HG03139 (cell line): Measurements from ENCODE around the gene OBSCN.

ENCODE experiments used
- ATAC-seq: cut with Tn5 transposase; IDR thresholded peaks from one replicate; pipeline ENCODE4 v1.9.1; 2021; ENCODE audit not compliant: unreplicated experiment

The OBSCN gene

DNA sequence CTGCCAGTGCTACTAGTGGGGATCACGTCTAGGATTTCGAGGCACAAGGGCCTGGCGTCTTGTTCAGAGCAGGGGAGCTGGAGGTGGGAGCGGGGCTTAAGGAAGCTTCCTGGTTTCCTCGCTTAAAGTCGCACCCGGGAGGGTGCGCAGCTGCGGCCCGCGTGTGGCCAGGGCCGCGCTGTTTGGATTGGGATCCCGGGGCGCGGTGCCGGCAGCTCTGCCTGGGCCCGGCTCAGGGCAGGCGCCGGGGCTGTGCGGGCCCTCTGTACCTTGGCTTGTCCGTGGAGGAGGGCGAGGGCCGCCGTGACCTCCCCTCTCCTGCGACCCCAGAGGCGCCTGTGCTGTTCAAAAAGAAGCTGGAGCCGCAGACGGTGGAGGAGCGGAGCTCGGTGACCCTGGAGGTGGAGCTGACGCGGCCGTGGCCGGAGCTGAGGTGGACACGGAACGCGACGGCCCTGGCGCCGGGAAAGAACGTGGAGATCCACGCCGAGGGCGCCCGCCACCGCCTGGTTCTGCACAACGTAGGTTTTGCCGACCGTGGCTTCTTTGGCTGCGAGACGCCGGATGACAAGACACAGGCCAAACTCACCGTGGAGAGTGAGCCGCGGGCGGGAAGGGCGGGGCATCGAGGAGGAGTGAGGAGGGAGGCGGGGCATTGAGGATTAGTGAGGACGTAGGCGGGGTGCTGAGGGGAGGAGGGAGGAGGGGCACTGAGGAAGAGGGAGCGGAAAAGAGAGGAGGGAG lies 67.8 kb downstream of the OBSCN start:
- ATAC-seq = peak; percentile 70

DNA sequence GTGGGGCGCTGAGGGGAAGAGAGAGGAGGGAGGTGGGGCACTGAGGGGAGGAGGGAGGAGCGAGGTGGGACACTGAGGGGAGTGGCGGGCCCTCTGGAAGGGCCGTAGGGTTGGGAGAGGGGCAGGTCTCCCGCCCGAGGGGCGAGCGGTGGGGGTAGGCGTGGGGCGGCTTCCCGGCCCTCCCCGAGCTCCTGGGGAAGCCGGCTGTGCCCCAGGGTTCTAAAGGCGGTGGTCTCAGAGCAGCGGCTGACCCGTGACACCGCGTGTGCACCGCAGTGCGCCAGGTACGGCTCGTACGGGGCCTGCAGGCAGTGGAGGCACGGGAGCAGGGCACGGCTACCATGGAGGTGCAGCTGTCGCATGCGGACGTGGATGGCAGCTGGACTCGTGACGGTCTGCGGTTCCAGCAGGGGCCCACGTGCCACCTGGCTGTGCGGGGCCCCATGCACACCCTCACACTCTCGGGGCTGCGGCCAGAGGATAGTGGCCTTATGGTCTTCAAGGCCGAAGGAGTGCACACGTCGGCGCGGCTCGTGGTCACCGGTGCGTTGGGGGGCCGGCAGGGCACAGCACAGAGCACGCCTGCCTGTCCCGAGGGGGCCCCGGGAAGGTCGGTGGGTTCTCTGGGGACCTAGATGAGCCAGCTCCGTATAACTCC lies 68.5 kb downstream of the OBSCN start:
- no peak for ATAC-seq

DNA sequence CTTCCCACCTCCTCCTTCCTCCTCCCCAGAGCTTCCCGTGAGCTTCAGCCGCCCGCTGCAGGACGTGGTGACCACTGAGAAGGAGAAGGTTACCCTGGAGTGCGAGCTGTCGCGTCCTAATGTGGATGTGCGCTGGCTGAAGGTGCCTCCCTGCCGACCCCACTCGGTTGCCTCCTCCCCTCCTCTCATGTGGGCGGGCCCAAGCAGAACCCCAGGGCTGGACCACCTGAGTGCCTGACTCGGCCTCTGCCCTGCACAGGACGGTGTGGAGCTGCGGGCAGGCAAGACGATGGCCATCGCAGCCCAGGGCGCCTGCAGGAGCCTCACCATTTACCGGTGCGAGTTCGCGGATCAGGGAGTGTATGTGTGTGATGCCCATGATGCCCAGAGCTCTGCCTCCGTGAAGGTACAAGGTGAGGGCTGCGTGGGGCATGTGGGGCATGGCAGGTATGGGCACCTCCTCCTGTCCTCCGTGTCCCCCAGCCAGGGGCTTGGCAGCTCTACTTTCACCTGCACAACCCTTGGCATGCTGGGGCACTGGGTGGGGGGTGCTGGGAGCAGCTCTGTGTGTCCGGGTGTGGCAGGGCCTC lies 69.2 kb downstream of the OBSCN start:
- no peak for ATAC-seq

DNA sequence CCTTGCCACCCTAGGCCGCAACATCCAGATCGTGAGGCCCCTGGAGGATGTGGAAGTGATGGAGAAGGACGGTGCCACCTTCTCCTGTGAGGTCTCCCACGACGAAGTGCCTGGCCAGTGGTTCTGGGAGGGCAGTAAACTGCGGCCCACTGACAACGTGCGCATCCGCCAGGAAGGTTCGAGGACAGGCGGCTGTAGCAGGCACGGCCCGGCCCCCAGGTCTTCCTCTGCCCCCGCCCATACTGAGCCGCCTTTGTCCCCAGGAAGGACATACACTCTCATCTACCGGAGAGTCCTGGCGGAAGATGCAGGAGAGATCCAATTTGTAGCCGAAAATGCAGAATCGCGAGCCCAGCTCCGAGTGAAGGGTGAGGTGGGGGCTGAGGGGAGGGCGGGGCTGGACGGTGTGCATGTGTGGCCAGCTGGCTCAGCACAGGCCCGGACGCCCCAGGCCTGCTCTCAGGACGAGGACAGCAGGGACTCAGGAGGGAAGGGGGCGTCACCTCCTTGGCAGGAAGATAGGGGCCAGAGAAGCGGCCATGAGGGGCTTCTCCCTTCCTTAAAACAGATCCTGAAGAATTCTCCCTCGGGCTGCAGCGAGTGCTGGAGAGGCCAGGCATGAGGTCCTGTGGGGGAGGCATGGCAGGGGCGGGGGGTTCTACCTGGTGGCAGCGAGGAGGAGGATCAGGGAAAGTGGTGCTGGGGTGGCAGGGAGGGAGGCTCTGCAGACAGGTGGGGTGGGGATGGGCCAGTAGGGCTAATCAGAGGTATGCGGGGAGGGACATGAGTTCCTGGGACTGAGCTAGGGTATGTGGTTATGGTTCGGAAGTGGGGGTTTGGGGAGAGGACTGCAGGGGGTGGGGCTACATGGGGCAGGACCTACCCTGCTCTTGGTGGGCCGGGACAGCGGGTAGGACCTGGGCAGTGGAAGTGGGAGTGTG lies 69.9 kb downstream of the OBSCN start:
- no peak for ATAC-seq

DNA sequence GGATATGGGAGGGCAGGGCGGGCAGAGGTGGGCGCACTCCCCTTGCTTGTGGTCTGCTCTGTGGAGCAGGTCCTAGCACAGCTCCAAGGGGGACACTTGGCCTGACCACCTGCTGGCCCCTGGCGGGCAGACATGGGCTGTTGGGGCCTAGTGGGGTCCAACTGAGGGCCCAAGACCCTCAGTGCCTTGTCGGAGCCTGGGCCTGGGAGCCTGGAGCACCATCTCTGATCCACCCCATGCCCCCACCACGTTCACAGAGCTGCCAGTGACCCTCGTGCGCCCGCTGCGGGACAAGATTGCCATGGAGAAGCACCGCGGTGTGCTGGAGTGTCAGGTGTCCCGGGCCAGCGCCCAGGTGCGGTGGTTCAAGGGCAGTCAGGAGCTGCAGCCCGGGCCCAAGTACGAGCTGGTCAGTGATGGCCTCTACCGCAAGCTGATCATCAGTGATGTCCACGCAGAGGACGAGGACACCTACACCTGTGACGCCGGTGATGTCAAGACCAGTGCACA lies 70.6 kb downstream of the OBSCN start:
- no peak for ATAC-seq

DNA sequence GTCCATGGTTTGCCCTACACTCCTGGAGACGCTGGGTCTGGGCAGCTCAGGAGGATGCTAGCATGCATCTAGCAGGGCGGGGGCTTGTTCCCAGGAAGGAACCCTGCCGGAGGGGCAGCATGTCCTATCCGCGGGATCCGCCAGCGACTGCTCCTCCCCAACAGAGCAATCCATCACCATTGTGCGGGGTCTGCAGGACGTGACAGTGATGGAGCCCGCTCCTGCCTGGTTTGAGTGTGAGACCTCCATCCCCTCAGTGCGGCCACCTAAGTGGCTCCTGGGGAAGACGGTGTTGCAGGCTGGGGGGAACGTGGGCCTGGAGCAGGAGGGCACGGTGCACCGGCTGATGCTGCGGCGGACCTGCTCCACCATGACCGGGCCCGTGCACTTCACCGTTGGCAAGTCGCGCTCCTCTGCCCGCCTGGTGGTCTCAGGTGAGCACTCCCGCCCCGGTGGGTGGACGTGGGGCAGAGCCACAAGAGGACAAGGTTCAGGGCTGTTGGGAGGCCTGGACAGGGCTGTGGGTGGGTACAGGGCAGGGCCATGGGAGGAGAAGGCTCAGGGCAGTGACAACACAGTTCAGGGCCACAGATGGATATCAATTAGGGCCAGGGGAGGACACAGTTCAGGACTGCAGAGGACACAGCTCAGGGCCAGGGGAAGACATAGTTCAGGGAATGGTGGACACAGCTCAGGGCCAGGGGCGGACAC lies 71.3 kb downstream of the OBSCN start:
- no peak for ATAC-seq

DNA sequence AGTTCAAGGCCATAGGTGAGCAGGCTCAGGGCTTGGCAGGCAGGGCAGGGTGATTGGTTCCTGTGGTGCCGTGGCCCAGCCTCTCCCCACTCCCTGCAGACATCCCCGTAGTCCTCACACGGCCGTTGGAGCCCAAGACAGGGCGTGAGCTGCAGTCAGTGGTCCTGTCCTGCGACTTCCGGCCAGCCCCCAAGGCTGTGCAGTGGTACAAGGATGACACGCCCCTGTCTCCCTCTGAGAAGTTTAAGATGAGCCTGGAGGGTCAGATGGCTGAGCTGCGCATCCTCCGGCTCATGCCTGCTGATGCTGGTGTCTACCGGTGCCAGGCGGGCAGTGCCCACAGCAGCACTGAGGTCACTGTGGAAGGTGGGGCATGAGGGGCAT lies 71.9 kb downstream of the OBSCN start:
- ATAC-seq = no peak

DNA sequence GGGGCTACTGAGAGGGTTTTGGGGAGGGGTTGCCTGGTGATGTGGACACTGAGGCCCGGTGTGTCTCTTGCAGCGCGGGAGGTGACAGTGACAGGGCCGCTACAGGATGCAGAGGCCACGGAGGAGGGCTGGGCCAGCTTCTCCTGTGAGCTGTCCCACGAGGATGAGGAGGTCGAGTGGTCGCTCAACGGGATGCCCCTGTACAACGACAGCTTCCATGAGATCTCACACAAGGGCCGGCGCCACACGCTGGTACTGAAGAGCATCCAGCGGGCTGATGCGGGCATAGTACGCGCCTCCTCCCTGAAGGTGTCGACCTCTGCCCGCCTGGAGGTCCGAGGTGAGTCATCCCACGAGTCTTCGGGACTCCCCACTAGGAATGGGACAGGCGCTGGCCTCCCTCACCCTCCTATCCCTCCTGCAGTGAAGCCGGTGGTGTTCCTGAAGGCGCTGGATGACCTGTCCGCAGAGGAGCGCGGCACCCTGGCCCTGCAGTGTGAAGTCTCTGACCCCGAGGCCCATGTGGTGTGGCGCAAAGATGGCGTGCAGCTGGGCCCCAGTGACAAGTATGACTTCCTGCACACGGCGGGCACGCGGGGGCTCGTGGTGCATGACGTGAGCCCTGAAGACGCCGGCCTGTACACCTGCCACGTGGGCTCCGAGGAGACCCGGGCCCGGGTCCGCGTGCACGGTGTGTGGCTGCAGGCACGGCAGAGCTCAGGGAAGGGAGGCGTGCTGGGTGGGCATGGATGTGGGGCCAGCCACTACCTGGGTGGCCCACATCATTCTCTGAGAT lies 72.5 kb downstream of the OBSCN start:
- no peak for ATAC-seq

DNA sequence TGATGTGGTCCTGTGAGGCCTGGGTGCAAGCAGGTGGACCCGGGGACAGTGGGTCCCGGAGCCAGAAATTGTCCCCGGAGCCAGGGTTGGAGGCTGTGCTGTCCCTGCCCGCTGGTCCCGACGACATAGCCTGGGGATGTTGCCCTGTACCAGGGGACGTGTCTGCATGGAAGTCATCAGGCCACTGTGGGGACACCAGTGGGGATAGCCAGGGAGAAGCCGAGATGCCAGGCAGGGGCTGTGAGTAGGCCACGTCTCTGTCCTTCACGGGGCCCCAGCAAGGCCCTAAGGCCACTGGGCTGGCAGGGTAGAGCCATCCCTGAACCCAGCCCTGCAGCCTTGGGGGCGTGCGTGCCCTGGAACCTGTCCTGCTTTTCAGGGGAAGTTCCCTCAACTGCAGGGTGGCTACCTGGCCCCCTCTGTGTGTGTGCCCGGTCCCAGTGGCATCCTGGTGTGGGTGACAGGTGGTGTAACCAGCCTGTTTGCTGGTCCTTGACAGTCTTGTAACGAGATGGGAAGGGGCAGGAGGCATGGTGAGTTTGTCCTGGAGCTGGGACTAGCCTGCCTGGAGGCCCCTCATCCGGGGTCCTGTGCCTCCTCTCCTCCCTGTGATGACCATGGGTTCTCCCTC lies 73.2 kb downstream of the OBSCN start:
- no peak for ATAC-seq

DNA sequence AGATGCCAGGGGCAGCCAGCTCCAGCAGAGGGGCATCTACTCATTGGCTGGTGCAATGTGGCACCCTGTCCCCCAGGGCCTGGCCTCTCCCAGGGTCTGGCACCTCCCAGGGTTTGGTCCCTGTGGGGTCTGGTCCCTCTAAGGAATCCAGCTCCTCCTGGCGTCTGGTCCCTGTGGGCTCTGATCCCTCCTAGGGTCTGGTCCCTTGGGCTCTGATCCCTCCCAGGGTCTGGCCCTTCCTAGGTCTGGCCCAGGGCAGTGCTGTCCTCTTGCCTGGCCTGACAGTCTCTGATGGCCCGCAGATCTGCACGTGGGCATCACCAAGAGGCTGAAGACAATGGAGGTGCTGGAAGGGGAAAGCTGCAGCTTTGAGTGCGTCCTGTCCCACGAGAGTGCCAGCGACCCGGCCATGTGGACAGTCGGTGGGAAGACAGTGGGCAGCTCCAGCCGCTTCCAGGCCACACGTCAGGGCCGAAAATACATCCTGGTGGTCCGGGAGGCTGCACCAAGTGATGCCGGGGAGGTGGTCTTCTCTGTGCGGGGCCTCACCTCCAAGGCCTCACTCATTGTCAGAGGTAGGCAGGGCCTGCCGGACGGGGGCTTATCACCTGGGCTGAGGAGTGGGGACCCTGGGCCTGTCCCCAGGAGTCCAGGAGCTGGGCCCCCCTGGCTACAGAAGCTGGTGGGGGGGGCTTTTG lies 73.9 kb downstream of the OBSCN start:
- no peak for ATAC-seq

DNA sequence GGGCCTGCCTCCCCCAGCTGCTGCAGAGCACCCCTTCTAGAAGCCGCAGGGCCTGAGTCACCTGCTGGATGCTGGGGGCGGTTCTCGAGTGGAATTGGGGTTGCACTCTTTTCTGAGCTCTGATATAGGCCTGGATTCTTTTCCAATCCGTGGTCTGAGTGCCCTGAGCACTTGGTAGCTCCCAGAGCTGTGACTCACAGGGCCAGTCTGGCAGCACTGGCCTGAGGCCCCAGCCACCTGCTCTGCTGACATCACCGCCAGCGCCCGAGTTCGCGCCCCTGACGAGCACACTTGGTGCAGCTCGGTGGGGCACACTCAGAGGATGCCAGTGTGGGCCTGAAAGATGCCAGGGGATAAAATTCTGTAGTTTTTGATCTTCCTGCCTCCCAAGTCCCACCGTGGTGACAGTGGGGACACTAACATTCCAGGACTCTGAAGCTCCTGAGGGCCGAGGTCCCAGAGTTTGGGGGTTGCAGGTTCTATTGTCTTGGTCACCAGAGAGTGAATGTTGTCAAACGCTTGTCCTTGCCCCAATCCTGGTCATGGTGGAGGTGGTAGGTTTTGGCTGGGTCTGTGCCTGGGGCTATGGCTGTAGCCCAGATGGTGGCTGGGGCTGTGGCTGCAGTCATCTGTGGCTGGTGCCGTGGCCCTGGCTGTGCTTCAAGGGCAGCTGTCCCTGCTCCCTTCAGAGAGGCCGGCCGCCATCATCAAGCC lies 74.6 kb downstream of the OBSCN start:
- ATAC-seq = no peak

DNA sequence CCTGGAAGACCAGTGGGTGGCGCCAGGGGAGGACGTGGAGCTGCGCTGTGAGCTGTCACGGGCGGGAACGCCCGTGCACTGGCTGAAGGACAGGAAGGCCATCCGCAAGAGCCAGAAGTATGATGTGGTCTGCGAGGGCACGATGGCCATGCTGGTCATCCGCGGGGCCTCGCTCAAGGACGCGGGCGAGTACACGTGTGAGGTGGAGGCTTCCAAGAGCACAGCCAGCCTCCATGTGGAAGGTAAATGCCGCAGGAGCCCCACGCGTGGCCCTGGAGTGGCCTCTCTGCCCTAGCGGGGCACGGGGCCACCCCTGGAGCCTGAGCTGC lies 75.2 kb downstream of the OBSCN start:
- ATAC-seq = no peak

DNA sequence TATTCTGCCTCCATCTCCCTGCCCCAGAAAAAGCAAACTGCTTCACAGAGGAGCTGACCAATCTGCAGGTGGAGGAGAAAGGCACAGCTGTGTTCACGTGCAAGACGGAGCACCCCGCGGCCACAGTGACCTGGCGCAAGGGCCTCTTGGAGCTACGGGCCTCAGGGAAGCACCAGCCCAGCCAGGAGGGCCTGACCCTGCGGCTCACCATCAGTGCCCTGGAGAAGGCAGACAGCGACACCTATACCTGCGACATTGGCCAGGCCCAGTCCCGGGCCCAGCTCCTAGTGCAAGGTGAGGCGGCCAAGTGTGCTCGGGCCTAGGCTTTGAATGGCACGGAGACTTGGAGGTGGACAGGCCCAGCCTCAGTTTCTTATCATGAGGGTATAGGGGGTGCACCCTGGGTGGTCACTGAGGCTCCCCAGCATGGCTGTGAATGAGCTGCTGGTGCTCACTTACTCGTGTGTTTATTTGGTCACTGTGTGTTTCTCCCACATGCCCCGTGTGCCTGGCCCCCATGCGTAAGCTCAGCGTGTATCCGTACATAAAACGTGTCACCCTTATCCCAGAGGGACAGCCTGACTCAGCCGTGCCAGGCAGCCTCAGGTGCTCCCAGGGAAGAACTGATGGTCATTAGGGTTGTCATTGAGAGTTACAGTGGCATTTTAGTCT lies 75.8 kb downstream of the OBSCN start:
- ATAC-seq = no peak

DNA sequence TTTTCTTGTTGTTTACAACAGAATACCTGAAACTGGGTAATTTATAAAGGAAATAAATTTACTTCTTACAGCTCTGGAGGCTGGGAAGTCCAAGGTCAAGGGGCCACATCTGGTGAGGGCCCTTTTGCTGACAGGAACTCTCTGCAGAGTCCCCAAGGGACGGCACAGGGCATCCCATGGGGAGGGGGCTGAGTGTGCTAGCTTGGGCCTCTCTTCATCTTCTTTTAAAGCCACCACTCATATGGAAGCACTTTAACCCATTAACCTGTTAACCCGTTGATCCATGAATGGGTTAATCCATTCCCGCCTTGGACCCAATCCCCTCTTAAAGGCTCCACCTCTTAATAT lies 76.3 kb downstream of the OBSCN start:
- ATAC-seq = no peak

DNA sequence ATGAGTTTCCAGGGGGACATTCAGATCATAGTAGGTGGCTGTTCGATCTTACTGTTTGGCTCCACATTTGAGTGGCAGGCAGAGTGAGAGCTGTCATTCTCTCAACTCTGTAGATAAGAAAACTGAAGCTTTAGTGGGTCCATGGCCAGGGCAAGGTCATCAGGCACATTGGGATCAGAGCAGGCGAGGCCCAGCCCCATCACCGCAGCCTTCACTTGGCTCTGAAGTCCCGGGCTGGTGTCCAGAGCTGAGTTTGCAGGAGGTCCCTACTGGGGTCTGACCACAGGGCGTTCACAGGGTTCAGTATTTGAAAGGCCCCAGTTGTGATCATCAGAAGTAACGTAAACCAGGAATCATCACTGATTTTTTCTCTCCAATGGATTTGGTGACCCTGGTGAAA lies 76.7 kb downstream of the OBSCN start:
- ATAC-seq = no peak

DNA sequence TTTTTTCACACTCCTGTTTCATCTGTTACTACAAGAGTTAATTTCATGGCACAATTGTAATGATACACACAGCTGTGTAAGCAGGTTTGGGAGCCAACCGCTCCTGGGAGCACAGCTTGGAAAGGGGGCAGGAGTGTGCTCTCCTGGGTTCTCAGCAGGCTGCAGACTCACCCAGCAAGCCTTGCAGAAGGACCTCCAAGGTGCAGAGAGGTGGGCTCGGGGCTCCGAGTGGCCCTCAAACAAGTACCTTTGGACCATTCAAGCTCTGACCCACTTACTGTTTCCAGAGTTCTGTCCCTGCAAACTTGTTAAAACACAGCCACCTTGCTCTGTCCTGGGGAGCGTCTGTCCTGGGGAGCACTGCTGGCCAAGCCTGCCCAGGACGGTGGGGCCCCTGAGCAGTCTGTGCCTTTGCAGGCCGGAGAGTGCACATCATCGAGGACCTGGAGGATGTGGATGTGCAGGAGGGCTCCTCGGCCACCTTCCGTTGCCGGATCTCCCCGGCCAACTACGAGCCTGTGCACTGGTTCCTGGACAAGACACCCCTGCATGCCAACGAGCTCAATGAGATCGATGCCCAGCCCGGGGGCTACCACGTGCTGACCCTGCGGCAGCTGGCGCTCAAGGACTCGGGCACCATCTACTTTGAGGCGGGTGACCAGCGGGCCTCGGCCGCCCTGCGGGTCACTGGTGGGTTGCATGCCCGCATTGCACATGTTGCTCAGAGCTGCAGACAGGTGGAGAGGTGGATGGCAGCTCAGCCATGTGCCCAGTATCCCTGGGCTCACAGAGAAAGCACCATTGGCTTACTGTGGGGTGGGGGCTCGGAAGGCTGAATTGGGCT lies 78.0 kb downstream of the OBSCN start:
- ATAC-seq = no peak
